A673 (cell line): Measurements from ENCODE around the gene EXD3.

ENCODE experiments used
- CTCF ChIP-seq: fragments of 300-800, 200-600 bp; sonication (generic); conservative IDR thresholded peaks from 2 replicates; pipeline ENCODE4 v1.5.1; 2017; ENCODE audit warnings: low read depth, mild to moderate bottlenecking, antibody characterized with exemption, low read length, moderate library complexity, mixed read lengths
- EZH2 ChIP-seq: fragments of 200-600 bp; sonication (generic); IDR thresholded peaks from 2 replicates; pipeline ENCODE4 v1.6.1; 2017; ENCODE audit warnings: borderline replicate concordance, low read depth, mild to moderate bottlenecking, mixed read lengths, antibody characterized with exemption, low read length; ENCODE audit not compliant: poor library complexity, severe bottlenecking

DNA sequence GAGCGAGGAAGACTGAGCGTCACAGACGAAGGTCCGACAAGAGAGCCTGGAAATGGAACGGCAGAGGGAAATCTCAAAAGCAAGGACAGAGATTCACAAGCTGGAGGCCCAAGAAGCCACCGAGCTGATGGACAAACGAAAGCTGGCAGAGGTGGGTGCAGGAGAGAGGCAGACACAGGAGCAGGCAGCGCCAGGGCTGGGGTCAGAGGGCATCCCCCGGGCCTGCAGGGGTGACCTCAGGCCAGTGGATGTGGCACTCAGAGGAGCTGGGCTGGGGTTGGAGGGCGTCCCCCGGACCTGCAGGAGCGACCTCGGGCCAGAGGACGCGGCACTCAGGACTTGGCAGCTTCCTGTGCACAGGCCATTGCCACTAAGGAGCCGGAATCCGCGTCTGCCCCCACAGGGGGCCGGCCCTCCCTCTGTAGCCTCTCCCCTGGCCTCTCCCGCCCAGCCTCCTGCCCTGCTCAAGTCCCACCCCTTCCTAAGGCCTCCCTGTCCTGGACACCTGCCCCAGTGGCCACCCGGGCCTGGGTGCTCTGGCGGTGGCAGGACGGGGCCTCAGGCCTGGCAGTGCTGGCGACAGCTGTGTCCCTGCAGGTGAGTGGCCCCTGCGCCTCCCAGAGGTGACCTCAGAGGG lies 40.4 kb downstream of the EXD3 start:
- TF ChIP-seq CTCF (no peak), EZH2 (no peak)
